ACC112 (cell line): ENCODE results near the gene DCT.
"Not testable (repeated sequence)": the region's sequence is repeated elsewhere in the genome, so short reads cannot be mapped to it uniquely, and the experiment has no call there.

Source experiments
- H2AFZ ChIP-seq: fragments of 200-600 bp; sonication (generic); one replicate; pipeline ENCODE4 v1.6.0; 2017; ENCODE audit warnings: antibody characterized with exemption, low read length; ENCODE audit not compliant: unreplicated experiment
- H3K27ac ChIP-seq: fragments of 200-600 bp; sonication (generic); 2 replicates; pipeline ENCODE4 v1.5.1; 2014; ENCODE audit warnings: low read depth, mild to moderate bottlenecking, antibody characterized with exemption, low read length, moderate library complexity
- H3K27me3 ChIP-seq: fragments of 200-600 bp; sonication (generic); 2 replicates; pipeline ENCODE4 v1.6.1; 2014; ENCODE audit warnings: mild to moderate bottlenecking, antibody characterized with exemption, low read length, moderate library complexity, mixed read lengths; ENCODE audit not compliant: insufficient read depth
- H3K36me3 ChIP-seq: fragments of 200-600 bp; sonication (generic); 2 replicates; pipeline ENCODE4 v1.6.1; 2016; ENCODE audit warnings: mild to moderate bottlenecking, antibody characterized with exemption, low read length, moderate library complexity, mixed read lengths; ENCODE audit not compliant: insufficient read depth
- H3K4me1 ChIP-seq: fragments of 200-600 bp; sonication (generic); one replicate; pipeline ENCODE4 v1.6.1; 2016; ENCODE audit warnings: low read length, mixed read lengths; ENCODE audit not compliant: insufficient read depth, unreplicated experiment, control insufficient read depth
- H3K4me3 ChIP-seq: fragments of 200-600 bp; sonication (generic); 2 replicates; pipeline ENCODE4 v1.5.1; 2014; ENCODE audit warnings: mild to moderate bottlenecking, low read depth, low read length
- H3K79me2 ChIP-seq: fragments of 200-600 bp; sonication (generic); one replicate; pipeline ENCODE4 v1.6.0; 2016; ENCODE audit warnings: low read length; ENCODE audit not compliant: control insufficient read depth, unreplicated experiment, insufficient read depth

DCT gene

GRCh38 chr13:94479616-94480015 lies at the start of gene DCT:
TSS of gene DCT (minus strand) at chr13:94479682. CDS start at chr13:94479255, 427 bp downstream.
- H3K4me3 ChIP-seq: no peak within 1 kb of the TSS
- no peak within 1 kb of the TSS for H2AFZ ChIP-seq
- H3K27me3 ChIP-seq: no peaks in the 10 kb centered on the region
- no peak within 1 kb of the TSS for H3K27ac ChIP-seq
- peaks cover 14% of the 10 kb centered on the region for H3K4me1 ChIP-seq
- H3K79me2 ChIP-seq: no peaks in the 10 kb centered on the region
- no peaks in the 10 kb centered on the region for H3K36me3 ChIP-seq

GRCh38 chr13:94526956-94527355 lies 47.5 kb upstream of the DCT start:
- not testable (repeated sequence) for H3K4me1 ChIP-seq, H3K4me3 ChIP-seq, H3K27ac ChIP-seq, H3K79me2 ChIP-seq, H2AFZ ChIP-seq, H3K36me3 ChIP-seq
- peaks cover 11% of the 10 kb centered on the region; the same call in 1 of the 2 replicates for H3K27me3 ChIP-seq

- Histone ChIP-seq H3K4me3 (no peak overlapping the region), H3K27me3 (peaks cover 15% of the 10 kb centered on the region; the same call in 1 of the 2 replicates), H3K4me1 (no peaks in the 10 kb centered on the region), H2AFZ (no peak overlapping the region), H3K27ac (no peak overlapping the region), H3K36me3 (no peaks in the 10 kb centered on the region), H3K79me2 (no peaks in the 10 kb centered on the region)
Measured at GRCh38 chr13:94525781-94526180, 46.3 kb upstream of the DCT start.

- H2AFZ ChIP-seq: no peak overlapping the region
- H3K27me3 ChIP-seq: peaks cover 26% of the 10 kb centered on the region
- no peak overlapping the region for H3K4me3 ChIP-seq
- no peaks in the 10 kb centered on the region for H3K79me2 ChIP-seq
- H3K36me3 ChIP-seq: no peaks in the 10 kb centered on the region
- H3K4me1 ChIP-seq: no peaks in the 10 kb centered on the region
- H3K27ac ChIP-seq: no peak overlapping the region
Measured at GRCh38 chr13:94524407-94524806, 44.9 kb upstream of the DCT start.

GRCh38 chr13:94520001-94520400 lies 40.5 kb upstream of the DCT start:
- Histone ChIP-seq H3K36me3 (no peaks in the 10 kb centered on the region), H3K4me1 (no peaks in the 10 kb centered on the region), H3K27me3 (peaks cover 54% of the 10 kb centered on the region), H3K79me2 (no peaks in the 10 kb centered on the region), H3K4me3 (no peak overlapping the region), H2AFZ (no peak overlapping the region), H3K27ac (no peak overlapping the region)

- H3K36me3 ChIP-seq: no peaks in the 10 kb centered on the region
- peaks cover 68% of the 10 kb centered on the region for H3K27me3 ChIP-seq
- H2AFZ ChIP-seq: no peak overlapping the region
- H3K4me3 ChIP-seq: no peak overlapping the region
- no peak overlapping the region for H3K27ac ChIP-seq
- H3K4me1 ChIP-seq: no peaks in the 10 kb centered on the region
- H3K79me2 ChIP-seq: no peaks in the 10 kb centered on the region
Measured at GRCh38 chr13:94516456-94516855, 37.0 kb upstream of the DCT start.

GRCh38 chr13:94515911-94516310 lies 36.4 kb upstream of the DCT start:
- no peak overlapping the region for H2AFZ ChIP-seq

GRCh38 chr13:94515374-94515773 lies 35.9 kb upstream of the DCT start:
- Histone ChIP-seq H3K36me3 (no peaks in the 10 kb centered on the region), H3K4me1 (no peaks in the 10 kb centered on the region), H2AFZ (no peak overlapping the region), H3K4me3 (no peak overlapping the region), H3K79me2 (no peaks in the 10 kb centered on the region), H3K27ac (no peak overlapping the region), H3K27me3 (peaks cover 69% of the 10 kb centered on the region)

More at GRCh38 chr13:94515911-94516310, 36.4 kb upstream of the DCT start:
- no peak overlapping the region for H3K27ac ChIP-seq
- no peaks in the 10 kb centered on the region for H3K4me1 ChIP-seq
- peaks cover 68% of the 10 kb centered on the region for H3K27me3 ChIP-seq
- no peaks in the 10 kb centered on the region for H3K79me2 ChIP-seq
- no peak overlapping the region for H3K4me3 ChIP-seq
- no peaks in the 10 kb centered on the region for H3K36me3 ChIP-seq

- no peaks in the 10 kb centered on the region for H3K4me1 ChIP-seq
- peaks cover 75% of the 10 kb centered on the region for H3K27me3 ChIP-seq
- no peak overlapping the region for H3K27ac ChIP-seq
- no peaks in the 10 kb centered on the region for H3K36me3 ChIP-seq
- no peak overlapping the region for H3K4me3 ChIP-seq
- no peaks in the 10 kb centered on the region for H3K79me2 ChIP-seq
- H2AFZ ChIP-seq: no peak overlapping the region
Measured at GRCh38 chr13:94513026-94513425, 33.5 kb upstream of the DCT start.

- H3K4me1 ChIP-seq: no peaks in the 10 kb centered on the region
- no peak overlapping the region for H3K27ac ChIP-seq
- H3K79me2 ChIP-seq: no peaks in the 10 kb centered on the region
- H3K36me3 ChIP-seq: no peaks in the 10 kb centered on the region
- H3K4me3 ChIP-seq: no peak overlapping the region
- H3K27me3 ChIP-seq: peaks cover 65% of the 10 kb centered on the region
- H2AFZ ChIP-seq: no peak overlapping the region
Measured at GRCh38 chr13:94505730-94506129, 26.2 kb upstream of the DCT start.

- no peak overlapping the region for H3K27ac ChIP-seq
- no peaks in the 10 kb centered on the region for H3K79me2 ChIP-seq
- no peaks in the 10 kb centered on the region for H3K36me3 ChIP-seq
- no peaks in the 10 kb centered on the region for H3K4me1 ChIP-seq
- H3K27me3 ChIP-seq: peaks cover 47% of the 10 kb centered on the region
- H3K4me3 ChIP-seq: no peak overlapping the region
- no peak overlapping the region for H2AFZ ChIP-seq
Measured at GRCh38 chr13:94503851-94504250, 24.4 kb upstream of the DCT start.
